GM19023 (cell line): ENCODE measurements around the gene STX8.

Source experiments
- ATAC-seq: cut with Tn5 transposase; IDR thresholded peaks from one replicate; pipeline ENCODE4 v1.9.1; 2021; ENCODE audit warnings: mild to moderate bottlenecking, moderate library complexity; ENCODE audit not compliant: unreplicated experiment

STX8 gene

DNA sequence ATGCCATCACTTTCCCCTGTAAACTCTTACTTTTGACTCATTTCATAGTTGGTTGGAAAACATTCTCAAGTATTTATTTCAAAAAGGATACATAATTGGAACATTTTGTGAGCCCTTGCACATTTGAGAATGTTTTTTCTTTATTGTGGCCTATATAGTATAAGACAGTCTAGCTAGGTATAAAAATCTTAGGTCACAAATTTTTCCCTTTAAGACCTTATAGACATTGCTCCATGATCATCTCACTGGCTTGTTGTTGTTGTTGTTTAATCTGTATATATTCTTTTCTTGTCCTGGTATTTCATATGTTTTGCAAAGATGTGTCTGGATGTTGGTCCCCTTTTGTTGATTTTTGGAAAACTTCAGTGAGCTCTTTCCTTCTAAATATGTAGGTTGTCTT lies 360.2 kb downstream of the STX8 start:
- no peak for ATAC-seq

DNA sequence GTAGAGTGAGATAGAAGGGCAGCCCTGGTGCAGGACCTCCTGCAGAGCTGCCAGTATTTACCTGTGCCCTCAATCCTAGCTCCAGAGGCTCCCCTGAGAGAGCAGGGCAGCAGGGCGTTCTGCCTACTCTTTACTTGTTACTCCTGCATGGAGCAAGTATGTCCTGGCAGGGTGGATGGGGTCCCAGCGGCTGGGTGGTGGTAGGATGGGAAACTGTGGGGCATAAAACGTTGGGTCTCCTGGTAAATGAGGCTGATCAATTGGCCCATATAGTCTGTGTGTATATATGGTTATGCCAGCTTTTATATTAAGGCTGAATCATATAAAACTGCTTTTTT lies 362.3 kb downstream of the STX8 start:
- ATAC-seq = no peak

DNA sequence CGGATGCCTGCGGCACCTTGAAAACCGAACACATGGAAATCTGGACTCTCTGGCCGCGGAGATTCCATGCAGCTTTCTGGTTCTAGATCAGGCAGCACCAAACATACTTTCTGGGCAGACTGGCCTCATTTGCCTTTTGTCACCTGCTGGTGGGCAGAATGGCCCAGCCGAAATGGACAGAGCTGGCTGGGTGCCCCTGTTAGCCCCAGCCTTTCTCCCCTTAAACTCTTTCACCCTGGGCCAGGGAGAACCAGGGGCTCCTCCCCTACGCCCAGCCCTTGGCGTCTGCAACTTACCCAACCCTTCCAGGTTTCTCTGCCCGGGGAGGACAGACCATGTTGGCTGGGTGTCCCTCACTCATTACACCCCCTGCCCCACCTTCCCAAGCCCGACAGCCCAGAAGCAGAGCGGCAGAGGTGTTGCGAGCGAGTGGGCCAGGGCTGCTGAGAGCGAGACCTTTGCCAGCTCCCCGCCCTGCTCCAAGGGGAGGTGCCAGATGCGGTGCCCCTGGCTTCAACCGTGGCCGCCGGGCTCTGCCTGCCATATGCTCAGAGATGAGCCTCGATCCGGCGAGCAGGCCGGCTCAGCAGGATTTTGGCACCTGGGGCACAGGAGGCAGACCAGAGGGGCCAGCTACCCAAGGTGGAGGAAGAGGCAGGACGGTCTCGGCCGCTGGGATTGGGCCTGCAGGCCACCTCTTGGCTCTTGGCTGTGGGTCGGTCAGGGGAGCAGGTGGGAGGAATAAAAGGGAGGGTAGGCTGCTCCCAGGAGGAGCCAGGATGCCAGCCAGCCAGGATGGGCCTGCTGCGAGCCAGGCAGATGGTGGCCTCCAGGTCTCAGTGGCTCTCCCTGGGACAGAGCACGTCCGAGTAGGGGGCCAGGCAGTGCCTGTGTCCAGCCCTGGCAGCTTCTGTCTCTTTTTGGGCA lies 363.0 kb downstream of the STX8 start:
- ATAC-seq = no peak

DNA sequence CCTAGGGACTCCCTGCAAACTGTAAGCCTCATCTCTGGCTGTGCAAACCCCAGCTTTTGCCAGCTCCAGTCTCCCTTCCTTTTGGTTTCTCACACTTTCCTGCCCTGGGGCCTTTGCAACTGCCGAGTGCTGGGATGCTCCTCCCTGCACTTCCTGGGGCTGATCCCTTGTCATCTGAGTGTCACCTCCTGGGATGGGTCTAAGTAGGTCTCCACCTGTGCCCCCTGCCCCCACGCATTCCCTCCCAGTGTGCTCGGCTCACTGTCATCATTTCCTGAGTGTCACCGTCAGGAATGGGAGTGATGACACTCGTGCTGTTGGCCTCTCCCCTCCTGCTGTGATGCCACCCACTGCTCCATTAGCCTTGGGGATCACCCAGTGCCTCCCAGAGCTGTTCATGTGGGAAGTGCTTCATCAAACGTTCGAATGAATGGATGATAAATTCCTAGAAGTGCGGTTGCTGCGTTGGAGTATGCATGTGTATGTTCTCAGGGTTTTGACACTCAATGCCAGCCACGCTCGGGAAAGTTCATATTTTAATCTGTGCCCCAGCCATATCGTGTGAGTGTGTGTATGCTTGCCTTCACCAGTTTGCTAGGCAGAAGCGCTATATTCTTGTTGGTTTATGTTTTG lies 364.4 kb downstream of the STX8 start:
- no peak for ATAC-seq

DNA sequence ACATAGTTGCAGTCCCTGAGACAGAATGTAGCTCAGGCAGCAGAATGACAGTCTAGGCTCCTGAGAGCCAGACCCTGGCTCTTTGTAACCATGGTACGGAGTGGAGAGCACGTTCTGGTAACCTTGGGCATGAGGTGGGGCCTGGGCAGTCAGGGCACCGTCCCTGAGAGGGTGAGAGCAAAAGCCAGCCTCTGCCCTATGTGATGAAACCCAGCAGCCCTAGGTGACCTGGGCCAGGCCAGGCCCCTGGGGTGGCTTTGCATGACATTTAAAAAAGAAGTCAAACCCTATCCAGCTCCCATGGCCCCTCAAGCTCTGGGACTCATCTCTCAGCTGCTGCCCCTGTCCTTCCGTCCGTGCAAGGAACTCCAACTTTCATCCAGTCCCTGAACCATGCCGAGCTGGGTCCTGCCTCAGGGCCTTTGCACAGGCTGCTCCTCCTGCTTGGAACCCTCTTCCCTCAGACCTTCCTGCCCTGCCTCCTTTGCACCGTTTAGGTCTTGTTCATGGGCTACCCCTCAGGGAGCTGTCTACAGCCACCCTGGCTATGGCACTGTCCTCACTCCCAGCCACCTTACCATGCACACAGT lies 365.7 kb downstream of the STX8 start:
- no peak for ATAC-seq

DNA sequence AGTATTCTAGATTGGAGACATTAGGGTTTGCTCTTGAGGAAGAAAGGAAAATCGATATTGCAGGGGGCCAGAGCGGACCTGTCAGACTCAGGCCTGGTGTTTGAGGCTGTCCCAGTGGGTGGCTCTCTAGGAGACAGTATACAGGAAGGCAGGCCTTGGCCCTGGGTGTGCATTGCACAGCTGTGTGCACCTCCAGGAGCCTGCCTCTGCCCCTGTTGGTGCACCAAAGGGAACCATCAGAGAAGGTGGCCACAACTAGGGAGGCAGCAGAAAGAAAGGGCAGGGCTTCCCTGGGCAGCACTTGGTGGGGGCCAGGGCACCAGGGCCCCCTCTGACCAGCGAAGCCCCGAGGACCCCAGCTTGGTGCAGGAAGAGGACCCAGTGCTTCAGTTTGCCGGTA lies 366.3 kb downstream of the STX8 start:
- ATAC-seq = no peak

DNA sequence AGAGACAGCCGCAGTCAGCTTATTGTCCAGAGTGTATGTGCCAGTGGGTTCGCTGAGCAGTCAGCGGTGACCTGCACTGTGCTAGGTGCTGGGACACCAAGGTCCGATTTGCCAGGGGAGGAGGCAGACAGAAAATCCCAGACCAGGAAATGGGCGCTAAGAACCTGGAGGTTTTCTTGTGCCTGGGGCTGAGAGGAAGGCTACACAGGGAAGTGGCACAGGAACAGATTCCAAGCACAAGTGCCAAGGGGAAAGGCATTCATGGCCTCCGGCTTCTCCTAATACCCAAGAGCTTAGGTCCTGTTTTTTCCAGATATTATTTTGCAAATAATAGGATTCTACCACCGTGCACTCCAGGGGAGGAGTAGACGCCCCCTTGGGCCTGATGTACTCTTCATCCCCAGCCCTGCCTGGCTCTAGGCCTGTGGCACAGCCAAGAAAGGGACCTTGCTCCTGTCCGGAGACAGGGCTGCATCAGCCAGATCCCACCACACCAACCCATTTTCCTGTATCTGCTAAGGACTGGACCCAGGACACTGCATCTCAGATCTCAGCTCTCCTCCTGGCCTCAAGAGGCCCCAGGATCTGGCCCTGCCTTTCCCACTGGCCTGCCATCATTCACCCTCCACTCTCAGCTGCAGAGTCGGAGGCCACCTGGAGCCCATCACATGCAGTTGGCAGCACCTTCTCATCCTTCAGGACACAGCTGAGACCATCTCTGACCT lies 367.1 kb downstream of the STX8 start:
- ATAC-seq = no peak

DNA sequence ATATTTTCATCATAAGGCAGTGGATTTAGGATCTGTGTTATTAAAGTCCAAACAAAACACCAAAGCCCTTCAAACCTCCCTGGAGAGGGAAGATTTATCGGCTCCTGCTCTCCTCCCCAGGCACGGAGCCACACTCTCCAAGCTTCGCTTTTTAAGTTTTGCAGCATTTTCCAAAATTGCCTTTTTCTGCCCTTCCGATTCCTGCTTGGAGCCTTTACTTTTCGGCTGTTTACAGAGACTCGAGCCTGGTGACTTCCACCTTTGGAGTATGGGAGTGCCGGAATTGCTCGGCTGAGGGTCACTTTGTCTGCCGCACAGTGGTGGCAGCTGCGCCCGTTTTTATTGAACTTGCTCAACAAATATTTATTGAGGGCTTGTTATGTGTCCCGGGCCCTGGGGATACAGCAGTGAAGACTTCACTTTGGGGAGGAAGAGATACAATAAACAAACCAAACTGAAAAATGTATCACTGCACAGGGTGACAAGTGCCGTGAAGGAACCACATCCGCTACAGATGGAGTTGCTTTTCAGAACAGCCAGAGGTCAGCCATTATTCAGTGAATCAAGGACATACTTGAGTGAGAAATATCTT lies 368.8 kb downstream of the STX8 start:
- no peak for ATAC-seq

DNA sequence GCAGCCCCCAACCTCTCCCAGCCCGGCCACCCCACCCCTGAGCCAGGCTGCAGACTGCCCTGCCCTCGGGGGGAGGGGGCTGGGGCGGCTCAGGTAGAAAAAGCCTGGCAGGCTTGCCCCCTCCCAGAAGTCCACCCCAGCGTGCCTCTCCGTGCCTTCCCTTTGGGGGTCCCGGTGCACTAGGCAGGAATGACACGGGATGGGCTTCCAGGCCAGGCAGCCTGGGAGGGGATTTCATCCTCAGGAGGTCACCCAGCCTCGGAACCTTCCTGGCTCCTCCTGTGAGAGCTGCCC lies 369.3 kb downstream of the STX8 start:
- no peak for ATAC-seq

DNA sequence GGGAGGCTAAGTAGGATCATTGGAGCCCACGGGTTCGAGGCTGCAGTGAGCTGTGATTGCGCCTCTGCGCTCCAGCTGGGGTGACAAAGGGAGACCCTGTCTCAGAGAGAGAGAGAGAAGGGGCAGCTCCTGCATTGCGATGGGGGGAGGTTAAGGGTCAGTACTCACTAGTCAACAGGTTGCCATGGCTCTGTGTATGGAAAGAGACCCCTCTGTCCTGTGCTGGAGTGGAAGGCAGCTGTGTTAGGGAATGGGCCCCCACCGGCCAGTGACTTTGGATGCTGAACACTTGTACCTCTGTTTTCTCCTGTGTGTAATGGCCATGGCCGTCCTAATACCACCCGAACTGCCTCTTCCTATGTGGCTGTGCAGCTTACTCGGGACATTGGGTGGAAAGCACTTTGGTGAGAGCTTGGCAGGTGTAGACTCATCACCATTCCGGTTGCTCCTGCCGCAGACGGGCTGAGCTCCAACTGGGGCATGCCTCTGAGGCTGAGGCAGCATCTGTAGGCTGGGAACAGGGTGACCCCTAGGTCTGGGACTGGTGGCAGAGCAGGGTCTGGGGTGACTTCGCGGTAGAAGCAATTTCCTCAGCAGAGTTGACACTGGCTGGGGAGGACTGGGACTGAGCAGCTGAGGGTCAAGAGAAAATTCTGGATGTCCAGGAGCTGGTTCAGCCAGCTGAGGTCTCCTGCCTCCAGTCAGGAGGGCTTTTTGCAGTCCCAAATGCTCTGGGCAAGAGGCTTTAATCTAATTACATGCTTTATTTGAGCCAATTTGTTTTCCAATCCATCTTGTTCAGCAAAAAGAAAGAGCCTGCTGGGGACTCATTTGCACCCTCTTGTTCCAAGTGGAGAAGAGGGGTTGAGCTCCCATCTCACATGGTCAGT lies 369.9 kb downstream of the STX8 start:
- ATAC-seq = no peak

DNA sequence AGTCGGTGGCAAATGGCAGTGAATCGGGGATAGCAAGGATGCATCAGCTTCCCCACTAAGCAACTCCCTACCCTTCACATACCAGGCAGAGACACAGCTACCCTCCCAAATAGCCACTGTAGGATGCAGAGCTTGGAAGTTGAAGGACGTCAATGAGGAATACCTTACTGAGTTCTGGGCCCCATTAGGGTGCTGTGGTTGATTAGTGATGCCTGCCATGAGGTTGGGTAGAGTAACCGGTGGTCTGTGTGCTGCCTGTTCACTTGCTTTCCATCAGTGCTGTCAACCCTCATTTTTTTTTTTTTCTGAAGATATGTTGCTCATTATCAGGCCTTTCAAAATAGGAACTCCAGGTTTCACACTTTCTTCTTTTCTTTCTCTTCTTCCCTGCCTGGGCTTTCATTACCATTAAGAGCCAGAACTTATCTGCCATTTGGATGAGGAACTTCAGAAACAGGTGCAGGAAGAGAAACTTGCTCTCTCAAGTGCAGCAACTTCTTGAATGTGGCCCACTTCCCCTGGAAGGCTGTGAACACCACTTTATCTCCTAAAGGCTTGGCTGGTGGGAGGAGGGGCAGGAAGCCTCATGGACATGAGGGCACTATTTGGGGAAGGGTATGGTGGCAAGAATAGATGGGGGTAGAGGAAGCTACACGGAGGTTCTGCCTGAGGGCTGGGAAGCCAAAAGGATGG lies 370.8 kb downstream of the STX8 start:
- ATAC-seq = no peak

DNA sequence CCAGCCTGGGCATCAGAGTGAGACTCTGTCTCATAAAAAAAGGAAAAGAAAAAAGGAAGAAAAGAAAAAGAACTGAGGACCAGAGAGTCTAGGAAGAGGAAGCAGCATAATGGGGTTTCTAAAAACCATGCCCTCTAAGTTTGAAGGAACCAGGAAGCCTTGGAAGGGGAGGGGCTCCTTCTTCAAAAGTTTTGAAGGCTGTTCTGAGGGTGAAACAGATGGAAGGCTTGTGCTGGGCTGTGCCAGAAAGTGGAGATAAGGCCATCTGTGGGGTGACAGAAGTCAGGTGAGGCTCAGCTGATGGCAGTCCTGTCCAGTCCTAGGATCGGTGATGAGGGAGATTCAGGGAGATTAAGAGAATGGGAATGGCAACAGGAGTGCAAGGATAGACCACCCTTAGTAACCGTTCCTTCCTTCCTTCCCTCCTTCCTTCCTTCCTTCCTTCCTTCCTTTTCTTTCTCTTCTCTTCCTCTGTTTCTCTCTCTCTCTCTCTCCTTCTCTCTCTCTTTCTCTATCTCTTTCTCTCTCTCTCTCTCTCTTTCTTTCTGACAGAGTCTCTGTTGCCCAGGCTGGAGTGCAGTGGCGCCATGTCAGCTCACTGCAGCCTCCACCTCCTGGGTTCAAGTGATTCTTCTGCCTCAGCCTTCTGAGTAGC lies 371.7 kb downstream of the STX8 start:
- no peak for ATAC-seq

DNA sequence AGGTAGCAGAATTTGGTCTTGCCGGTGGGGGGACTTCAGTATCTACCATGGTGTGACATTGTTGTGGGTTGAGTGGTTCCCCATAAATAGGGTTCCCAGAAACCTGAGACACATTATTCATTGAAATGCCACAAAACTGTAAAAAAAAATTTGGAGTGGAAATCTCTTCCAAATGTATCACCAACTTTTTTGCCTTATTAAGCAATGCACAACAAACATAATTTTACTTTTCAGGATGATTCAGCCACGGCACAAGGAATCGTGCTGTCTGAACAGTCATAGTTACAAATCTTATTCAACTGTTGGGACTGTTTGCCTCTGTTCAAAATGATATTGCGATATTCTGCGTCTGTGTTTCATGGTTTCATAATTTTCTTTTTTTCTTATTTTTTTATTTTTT lies 373.1 kb downstream of the STX8 start:
- ATAC-seq = no peak

DNA sequence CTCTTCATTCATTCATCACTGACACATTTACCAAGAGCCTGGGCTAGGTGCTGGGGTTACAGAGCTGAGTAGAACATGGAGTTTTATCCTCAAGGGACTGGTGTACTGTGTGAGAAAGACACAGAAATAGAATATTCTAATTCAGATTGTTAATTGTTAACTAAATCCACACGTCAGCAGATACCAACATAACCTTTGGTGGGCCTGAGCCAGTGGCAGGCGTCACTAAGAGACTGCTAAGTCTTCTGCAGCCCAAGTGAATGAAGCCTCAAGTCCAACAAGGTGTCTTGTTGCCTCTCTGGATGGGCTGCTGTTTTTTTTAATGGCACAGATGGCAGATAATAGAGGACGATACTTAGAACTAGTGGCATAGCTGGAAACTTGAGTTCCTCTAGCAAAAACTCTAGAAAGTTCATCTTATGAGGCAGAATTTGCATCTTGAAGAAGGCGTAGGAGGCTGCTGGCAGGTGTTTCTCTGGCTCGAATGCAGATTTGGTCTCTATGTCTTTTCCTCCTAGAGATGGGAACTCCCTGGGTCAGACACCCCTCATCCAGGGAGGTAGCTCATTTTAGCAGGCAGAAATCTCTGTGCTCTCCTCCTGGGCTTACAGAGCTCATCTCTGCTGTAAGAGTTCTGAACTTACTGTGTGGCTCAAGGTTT lies 374.8 kb downstream of the STX8 start:
- peak; percentile 68 for ATAC-seq
